Stimulated activated CD8-positive, alpha-beta memory T cell treated with anti-CD3 and anti-CD28 coated beads, Interleukin-15, amount 100 ng/mL, for 4 hours (primary cell): ENCODE data around the gene SDF2L1.
"Not testable (repeated sequence)": the region's sequence is repeated elsewhere in the genome, so short reads cannot be mapped to it uniquely, and the experiment has no call there.

Experiments used
- DNase-seq, 2 donors: peaks; one replicate each; pipeline ENCODE4 v3.0.0-alpha.2; 2020; ENCODE audit warnings: low read depth in 2 of 2

The SDF2L1 gene

DNA sequence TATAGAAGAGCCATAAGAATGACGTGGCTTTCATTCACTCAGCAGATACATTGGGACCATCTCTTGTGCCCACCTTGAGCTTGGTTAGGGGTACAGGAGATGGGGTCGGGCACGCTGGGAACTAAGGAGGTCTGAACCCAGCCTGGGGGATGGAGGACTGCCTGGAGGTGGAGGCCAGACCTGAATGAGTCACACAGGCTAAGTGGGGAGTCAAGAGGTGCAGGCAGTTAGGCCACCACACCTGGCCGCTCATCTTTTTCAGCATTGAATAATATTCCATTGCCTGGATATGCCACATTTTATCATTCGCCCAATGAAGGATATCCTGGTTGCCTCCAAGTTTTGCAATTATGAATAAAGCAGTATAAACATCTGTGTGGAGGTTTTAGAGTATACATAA is 19.9 kb downstream of the SDF2L1 start:
- no peak for DNase-seq

DNA sequence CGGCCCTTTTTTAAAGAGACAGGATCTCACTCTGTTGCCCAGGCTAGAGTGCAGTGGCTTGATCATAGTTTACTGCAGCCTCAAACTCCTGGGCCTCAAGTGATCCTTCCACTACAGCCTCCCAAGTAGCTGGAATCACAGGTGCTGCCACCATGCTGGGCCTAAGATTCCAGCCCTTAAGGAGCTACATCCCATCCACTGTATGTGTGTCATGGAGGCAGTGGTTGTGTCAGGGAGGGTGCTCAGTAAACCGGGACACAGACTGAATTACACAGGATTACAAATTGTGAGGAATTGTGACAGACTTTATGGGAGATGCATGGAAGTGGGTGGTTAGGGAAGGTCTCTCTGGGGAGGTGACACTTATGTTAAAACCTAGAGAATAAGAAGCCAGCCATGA is 21.6 kb downstream of the SDF2L1 start:
- no peak for DNase-seq

DNA sequence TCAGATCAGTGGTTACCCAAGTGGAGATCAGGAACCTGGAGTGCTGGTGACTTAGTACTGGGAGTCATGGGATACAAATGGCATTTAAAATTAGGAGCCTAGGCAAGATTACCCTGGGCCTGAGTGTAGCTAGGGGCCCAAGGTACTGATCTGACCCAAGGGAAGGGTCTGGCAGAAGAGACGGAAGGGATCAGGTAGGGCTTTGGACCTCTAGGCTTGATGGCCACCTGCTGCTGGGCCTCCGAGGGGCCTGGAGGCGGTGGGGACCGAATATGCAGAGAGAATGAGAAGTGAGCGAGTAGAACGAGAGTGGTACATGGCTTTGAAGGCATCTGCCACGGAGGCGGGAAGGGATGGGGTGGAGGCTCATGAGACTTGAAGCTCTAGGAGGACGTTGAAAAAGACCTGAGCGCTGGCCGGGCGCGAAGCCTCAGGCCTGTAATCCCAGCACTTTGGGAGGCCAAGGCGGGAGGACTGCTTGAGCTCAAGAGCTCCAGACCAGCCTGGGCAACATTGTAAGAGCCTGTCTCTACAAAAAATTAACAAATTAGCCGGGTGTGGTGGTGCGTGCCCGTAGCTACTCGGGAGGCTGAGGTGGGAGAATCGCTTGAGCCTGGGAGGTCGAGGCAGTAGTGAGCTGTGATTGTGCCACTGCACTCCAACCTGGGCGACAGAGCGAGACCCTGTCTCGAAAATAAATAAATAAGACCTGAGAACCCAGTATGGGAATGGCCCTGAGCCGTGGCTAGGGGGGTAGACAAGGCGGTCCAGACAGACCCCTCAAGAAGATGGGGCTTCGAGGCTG is 23.1 kb downstream of the SDF2L1 start:
- no peak for DNase-seq

DNA sequence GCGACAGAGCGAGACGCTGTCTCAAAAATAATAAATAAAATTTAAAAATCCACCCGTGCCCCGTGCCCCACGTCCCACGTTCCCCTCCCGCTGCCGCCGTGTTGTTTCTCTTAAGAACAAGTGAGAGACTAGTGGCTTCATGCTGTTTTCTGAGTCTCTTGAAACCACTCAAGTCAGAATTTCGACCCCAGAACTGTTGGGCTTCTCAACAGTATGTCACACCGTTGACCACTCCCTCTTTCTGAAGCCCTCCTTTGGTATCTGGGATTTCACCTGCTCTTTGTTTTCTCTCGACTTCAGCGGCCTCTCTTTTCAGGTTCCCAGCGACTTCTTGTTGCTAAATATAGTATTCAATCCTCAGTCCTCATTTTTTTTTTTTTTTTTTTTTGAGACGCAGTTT is 24.7 kb downstream of the SDF2L1 start:
- no peak for DNase-seq

DNA sequence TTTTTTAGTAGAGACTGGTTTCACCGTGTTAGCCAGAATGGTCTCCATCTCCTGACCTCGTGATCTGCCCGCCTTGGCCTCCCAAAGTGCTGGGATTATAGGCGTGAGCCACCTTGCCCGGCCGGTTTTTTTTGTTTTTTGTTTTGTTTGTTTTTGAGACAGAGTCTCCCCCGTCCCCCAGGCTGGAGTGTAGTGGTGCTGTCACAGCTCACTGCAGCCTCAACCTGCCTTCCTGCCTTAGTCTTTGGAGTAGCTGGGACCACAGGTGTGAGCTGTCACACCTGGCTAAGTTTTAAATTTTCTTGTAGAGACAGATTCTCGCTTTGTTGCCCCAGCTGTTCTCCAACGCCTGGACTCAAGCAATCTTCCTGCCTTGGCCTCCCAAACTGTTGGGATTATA is 26.9 kb downstream of the SDF2L1 start:
- no peak for DNase-seq

DNA sequence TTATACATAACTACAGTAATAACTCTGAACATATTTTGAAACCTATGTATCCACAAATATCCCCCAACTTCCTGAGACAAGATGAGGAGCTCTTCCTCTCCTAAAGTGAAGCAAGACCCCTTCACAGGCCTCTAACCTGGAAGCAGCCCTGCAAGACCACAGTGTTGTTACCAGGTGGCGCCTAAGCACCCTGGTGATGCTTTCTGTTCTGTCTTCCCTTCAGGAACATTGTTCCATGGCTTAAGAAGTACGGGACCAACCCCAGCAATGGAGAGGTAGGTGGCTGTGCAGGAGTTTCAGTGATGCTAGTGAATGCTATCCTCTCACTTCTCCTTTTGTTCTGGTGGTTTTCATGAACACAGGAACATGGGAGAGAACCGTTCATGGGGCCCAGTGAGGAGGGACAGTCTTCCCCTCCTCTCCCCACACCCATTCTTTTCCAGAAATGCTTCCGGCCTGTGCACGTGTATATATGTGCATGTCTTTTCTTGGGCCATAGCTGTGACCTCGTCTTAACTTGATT is 30.1 kb downstream of the SDF2L1 start:
- DNase-seq: no peak

DNA sequence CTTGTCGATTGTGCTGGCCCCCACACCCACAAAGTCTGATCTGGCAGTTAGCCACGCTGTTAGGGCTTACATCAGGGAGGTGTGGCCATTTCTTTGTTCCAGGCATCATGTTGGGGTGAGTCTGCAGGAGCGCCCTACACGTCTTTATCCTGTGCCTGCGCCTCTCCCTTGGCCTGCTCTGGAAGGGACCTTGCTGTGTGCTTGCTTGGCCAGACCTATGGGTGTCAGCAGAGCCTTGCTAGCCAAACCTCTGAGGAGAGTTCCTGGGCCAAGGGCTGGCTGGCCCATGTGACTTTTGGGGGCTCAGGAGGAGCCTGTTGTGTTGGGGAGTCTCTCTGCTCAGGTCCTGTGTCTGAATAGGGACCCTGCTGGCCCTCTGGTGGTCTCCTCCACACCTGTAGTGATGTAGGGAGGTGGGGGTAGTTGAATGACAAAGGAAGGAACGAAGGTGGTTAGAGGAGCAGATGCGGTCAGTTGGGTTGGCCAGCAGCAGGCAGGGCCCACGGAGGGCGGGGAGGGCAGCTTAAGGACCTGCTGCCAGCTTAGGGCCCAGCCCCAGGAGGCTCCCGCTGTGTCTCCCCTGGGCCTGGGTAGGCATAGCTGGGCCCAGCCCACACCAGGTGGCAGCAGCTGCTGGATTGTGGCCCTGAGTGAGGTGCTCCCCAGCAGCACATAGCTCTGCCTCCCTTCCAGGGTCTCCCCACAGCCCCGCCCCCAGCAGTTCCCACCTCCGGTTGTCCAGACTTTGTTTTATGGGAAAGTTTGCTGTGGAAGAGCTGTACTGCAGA is 31.6 kb downstream of the SDF2L1 start:
- DNase-seq: no peak

DNA sequence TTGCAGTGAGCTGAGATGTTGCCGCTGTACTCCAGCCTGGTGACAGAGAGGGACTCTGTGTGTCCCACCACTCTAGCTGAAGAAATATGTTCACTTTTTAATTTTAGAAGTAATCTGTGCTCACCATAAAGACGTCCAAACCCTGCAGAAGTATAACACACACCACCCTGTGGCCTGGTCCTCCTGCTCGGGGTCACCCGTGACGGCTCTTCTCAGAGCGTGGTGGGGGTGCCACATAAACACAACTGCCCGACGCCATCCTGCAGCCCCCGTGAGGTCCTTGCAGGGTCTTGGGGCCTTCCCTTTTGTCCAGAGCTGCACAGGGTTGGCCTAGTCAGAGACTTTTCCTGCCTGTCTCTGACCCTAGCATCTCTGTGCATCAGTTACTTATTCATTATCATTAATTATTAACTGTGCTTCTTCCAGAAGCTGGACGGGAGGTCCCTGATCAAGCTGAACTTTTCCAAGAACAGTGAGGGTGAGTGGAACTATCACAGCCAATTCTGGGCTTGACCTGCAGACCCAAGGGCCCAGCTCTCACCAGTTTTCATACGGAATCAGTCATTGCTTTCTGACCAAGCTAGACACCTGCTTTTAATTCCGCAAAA is 32.6 kb downstream of the SDF2L1 start:
- DNase-seq: no peak

DNA sequence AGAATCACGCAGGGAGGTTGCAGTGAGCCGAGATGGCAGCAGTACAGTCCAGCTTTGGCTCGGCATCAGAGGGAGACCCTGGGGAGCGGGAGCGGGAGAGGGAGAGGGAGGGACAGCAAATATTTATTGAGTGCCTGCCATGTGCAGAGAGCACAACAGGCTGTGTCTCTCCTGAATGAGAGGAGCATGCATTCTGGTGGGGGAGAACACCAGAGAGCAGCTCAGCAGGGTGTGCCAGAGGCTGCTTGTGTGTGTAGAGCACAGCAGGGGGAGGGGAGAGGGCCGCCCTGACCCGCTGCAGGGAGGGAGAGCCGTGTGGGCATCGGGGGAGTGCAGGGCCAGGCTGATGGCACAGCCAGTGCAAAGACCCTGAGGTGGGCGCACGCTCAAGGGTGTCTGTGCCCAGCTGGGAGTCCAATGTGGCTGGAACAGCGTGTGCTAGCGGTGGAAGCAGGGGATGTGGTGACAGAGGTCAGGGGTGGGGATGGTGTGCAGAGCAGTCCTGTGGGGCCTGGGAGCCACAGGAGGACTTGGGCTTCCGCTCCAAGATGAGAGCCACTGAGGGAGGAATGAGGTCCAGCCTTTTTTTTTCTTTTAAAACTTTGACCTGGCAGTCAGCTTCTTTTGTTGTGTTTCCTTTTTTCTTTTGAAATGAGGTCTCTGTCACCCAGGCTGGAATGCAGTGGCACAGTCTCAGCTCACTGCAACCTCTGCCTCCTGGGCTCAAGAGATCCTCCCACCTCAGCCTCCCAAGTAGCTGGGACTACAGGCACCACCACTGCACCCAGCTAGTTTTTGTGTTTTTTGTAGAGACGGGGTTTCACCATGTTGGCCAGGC is 35.7 kb downstream of the SDF2L1 start:
- DNase-seq: no peak

DNA sequence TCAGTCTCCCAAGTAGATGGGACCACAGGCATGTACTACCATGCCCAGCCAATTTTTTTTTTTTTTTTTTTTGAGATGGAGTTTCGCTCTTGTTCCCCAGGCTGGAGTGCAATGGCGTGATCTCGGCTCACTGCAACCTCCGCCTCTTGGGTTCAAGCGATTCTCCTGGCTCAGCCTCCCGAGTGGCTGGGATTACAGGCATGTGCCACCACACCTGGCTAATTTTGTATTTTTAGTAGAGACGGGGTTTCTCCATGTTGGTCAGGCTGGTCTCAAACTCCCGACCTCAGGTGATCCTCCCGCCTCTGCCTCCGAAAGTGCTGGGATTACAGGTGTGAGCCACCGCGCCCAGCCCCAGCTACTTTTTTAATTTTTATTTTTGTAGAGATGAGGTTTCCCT is 36.7 kb downstream of the SDF2L1 start:
- DNase-seq: not testable (repeated sequence)

DNA sequence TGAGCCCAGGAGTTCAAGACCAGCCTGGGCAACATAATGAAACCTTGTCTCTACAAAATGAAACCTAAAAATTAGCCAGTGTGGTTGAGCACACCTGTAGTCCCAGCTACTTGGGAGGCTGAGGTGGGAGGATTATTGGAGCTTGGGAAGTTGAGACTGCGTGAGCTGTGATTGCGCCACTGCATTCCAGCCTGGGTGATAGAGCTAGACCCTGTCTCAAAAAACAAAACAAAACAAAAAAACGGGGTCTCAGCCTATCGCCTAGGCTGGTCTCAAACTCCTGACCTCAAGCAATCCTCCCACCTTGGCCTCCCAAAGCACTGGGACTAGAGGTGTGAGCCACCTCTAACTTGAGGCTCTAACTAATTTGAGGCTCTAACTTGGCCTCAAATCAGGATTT is 37.3 kb downstream of the SDF2L1 start:
- DNase-seq: no peak

DNA sequence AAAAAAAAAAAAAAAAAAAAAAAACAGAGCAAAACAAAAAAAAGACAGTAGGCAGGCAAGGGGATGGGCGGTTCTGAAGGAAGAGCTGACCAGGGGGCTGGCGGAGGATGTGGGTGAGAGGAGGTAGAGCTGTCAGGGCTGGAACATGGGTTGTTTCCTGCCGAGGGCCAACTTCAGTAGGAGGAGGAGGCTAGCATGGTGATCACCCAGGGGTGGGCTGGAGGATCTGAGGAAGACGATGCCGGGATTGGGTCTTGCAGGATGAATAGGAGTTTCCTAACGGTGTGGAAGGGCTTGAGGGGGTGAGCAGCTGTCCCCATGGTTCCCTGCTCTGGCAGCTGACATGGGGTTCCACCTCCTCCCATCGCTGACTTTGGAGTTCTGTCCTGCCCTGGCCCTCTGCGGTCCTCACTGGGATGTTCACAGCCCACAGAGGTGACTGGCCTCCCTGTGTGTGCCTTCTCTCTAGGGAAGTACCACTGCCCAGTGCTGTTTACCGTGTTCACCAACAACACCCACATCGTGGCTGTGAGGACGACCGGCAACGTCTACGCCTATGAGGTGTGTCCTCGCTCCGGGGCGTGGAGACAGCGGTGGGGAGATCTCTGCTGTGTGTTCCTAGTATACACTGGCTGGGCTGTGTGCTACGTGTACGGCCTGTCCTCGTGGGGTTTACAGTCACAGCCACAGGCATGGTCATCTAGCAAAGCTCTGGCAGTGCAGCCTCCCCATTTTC is 38.9 kb downstream of the SDF2L1 start:
- no peak for DNase-seq

DNA sequence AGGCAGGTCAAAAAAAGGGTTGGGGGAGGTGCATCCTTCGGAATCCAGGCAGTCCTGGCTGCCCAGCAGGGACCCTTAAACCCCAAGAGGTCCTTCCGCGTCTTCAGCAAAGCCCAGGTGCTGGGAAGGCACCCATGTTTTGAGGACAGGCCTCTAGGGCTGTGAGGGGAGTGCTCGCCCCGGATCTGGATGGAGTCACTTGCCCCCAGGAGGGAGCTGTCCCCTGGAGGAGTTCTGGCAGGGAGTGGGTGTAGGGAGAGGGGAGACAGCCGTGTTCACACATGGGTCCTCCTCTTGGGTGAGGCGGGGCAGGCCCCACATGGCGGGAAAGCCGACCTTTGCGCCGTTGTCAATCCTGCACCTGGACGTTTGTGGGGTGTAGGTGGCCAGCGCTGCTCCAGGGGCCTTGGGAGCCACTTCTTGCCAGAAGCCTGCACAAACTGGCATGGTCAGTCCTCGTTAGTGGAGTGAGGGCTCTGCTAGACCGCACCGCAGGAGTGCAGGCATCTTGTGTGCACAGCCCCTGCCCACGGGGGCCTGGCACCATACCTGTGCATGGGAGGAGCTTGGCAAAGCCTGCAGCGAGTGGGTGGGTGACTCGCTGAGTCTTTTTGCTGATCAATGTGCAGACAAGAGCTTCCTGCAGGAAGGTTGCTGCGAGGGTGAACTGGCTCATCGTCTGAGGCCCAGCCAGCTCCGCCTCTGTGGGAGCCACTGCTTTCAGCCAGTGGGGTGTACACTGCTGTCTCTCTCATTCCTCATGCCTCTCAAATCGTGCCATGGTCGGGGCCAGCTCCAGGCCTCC is 39.7 kb downstream of the SDF2L1 start:
- DNase-seq: no peak

DNA sequence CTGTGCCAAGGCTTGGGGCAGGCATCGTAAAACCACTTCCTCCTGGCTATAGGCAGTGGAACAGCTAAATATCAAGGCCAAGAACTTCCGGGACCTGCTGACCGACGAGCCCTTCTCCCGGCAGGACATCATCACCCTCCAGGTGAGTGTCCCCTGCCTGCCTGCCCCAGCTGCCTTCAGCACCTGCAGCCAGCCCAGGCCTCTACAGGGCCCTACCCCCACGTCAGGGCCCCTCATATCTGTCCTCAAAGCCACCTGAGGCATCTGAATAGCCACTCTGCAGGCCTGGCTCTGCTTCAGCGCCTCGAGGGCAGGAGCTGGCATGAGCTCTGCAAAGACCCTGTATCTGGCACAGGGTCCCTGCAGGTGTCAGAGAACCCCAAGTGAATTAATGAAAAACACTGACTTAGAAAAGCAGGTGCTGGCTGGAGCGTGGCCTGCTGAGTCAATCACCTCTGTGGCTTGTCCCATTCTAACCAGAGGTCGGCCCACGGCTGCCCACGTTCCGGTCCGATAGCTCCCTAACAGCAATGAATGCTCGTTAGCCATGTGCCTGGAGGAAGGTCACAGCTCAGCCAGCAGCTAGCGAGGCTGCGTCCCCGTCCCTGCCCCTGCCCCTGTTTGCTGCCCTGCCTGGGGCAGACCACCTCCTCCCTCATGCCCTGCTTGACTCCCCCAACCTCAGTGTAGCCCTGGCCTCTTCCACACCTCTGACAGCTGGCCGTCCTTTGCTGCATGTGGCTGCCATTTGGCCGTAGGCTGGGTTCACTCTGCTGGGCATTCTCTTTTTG is 40.5 kb downstream of the SDF2L1 start:
- DNase-seq: no peak

DNA sequence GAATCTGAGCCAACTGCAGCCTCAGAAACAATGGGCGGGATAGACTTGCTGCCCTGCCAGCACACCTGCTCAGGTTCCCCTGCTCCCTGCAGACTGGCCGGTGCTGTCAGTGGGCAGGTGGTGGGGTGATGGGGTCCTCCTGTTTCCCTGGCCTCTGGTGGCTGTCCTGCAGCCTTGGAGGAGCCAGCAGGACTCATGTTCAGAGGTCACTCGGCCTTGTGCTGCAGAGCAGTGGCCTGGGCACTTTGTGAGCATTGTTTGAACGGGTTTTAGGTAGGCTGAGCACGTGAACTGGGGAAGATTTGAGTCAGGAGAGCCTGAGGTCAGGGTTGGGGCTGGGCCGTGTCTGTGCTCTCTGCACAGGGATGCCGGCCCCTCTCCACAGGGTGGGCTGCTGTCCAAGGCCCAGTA is 41.3 kb downstream of the SDF2L1 start:
- no peak for DNase-seq

DNA sequence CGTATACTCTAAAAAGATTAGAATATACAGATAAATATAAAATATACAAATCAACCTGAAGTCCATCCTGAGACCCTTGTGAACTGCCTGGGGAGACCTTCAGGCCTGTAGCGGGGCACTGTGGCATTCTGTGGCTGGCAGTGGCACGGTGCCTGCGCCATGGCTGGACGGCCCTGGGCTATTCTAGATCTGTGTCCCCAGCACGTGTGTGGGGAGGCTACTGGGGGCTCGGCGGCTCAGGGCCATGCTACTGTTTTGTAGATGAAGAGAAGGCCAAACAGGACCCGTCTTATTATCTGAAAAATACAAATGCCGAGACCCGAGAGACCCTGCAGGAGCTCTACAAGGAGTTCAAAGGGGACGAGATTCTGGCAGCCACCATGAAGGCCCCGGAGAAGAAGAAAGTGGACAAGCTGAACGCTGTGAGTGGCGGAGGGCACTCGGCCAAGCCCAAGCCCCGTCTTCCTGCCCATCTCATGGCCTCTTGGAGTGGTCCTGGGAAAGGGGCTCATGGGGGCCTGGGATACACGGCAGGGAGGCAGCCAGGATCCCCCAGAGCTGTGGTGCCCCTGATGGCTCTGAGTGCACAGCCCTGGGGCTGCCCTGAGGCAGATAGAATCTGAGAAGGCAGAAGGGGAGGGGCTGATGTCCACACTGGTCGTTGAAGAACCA is 42.5 kb downstream of the SDF2L1 start:
- DNase-seq: no peak

DNA sequence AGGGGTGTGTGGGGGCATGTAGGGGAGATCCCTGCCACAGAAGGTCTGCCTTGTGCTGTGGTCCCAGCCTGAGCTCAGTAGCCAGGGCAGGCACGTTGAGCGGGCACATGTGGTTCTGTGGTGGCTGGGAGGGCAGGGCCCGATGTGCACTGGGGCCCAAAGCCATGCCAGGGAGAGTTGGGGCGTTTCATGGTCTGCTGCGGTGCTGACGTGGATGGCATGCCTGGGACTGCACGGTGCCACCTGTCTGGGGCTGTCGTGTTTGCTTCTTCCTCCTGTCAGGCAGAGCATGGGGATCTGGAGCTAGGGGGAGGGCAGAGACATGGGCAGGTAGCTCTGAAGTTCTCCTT is 43.0 kb downstream of the SDF2L1 start:
- DNase-seq: no peak

DNA sequence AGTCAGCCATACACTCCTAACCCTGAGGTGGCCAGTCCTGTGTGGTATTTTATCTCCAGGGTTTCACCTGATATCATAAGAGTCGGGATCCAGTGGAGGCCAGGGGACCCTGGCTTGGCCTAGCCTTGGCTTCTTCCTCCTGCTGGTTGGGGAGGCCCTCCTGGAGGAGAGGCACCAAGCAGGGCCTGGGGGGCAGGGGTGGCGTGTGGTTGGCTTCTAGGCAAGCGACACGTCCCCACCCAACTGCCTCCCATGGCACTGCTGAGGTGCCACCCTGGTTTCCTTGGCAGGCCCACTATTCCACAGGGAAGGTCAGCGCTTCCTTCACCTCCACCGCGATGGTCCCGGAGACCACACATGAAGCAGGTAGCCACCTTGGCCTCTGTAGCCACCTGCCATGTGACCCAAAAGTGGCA is 44.1 kb downstream of the SDF2L1 start:
- DNase-seq: no peak
